Parathyroid adenoma (tissue), 2 donors: ENCODE data around the gene CNTN6.

Experiments used
- H2AFZ ChIP-seq: fragments of 300-600 bp; sonication (generic); one replicate; pipeline ENCODE4 v1.7.0; 2017; ENCODE audit warnings: antibody characterized with exemption, mild to moderate bottlenecking
- H3K27ac ChIP-seq: fragments of 300-600 bp; sonication (generic); one replicate; pipeline ENCODE4 v1.7.0; 2017
- H3K27me3 ChIP-seq: fragments of 300-600 bp; sonication (generic); one replicate; pipeline ENCODE4 v1.7.0; 2017; ENCODE audit warnings: low read length; ENCODE audit not compliant: control insufficient read depth, insufficient read depth
- H3K36me3 ChIP-seq: fragments of 300-600 bp; sonication (generic); one replicate; pipeline ENCODE4 v1.7.0; 2017; ENCODE audit warnings: low read length; ENCODE audit not compliant: control insufficient read depth, insufficient read depth
- H3K4me1 ChIP-seq: fragments of 300-600 bp; sonication (generic); one replicate; pipeline ENCODE4 v1.7.0; 2017; ENCODE audit warnings: control low read depth
- H3K4me2 ChIP-seq: fragments of 300-600 bp; sonication (generic); one replicate; pipeline ENCODE4 v1.7.0; 2017; ENCODE audit warnings: low read length
- H3K4me3 ChIP-seq: fragments of 300-600 bp; sonication (generic); one replicate; pipeline ENCODE4 v1.7.0; 2017; ENCODE audit warnings: low read depth, low read length
- H3K79me2 ChIP-seq: fragments of 300-600 bp; sonication (generic); one replicate; pipeline ENCODE4 v1.7.0; 2017; ENCODE audit warnings: control low read depth
- H3K9ac ChIP-seq: fragments of 300-600 bp; sonication (generic); one replicate; pipeline ENCODE4 v1.7.0; 2017; ENCODE audit warnings: mild to moderate bottlenecking
- H3K9me3 ChIP-seq: fragments of 300-600 bp; sonication (generic); one replicate; pipeline ENCODE4 v1.7.0; 2017; ENCODE audit warnings: low read length; ENCODE audit not compliant: control insufficient read depth
- CTCF ChIP-seq: fragments of 300-600 bp; sonication (generic); IDR thresholded peaks from one replicate; pipeline ENCODE4 v1.7.0; 2017; ENCODE audit warnings: antibody characterized with exemption, mild to moderate bottlenecking
- donor health status: primary hyperparathyroidism.

The CNTN6 gene

DNA sequence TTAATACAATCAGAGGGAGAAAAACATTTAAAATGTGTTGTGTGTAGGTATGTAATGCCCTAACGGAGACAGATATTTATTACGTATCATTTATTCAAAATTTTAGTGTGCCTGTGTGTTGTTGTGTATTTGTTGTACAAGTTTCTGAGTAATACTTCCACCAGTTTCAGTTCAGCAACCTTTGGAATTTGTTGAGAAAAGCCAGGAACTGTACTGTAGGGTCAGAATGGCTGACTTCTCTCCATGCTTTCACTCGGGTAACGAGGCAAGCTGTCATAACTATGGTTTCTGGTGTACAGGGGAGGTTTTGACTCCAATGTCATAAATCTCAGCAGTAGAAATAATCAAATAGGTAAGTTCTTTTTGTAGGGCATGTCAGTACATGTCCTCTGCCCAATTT lies 23.8 kb upstream of the CNTN6 start:
- Histone ChIP-seq H2AFZ (no peak overlapping the region), H3K4me3 (no peak overlapping the region), H3K79me2 (no peaks in the 10 kb centered on the region), H3K9ac (no peak overlapping the region), H3K27ac (no peak overlapping the region), H3K9me3 (no peaks in the 10 kb centered on the region), H3K4me1 (no peaks in the 10 kb centered on the region), H3K27me3 (no peaks in the 10 kb centered on the region), H3K36me3 (no peaks in the 10 kb centered on the region), H3K4me2 (no peak overlapping the region)
- TF ChIP-seq CTCF = no peak

DNA sequence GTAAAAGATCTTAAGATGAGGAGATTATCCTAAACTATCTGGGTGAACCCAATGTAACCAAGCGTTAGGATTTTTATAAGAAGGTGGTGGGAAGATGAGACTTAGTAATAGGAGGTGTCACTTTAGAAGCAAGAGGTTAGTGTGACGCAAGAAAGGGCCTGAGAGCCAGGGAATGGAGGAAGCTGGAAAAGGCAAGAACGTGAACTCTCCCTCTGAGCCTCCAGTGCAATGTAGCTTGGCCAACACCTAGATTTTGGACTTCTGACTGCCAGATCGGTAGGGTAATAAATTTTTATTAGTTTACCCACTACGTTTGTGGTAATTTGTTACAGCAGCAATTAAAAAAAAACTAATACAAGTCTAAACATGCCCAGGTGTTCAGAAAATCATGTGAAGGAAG lies 20.8 kb upstream of the CNTN6 start:
- Histone ChIP-seq H3K79me2 (no peaks in the 10 kb centered on the region), H3K36me3 (no peaks in the 10 kb centered on the region), H3K4me2 (no peak overlapping the region), H2AFZ (no peak overlapping the region), H3K27ac (no peak overlapping the region), H3K4me1 (no peaks in the 10 kb centered on the region), H3K4me3 (no peak overlapping the region), H3K27me3 (no peaks in the 10 kb centered on the region), H3K9me3 (no peaks in the 10 kb centered on the region), H3K9ac (no peak overlapping the region)
- no peak for TF ChIP-seq CTCF

- no peak for TF ChIP-seq CTCF
- H3K36me3 ChIP-seq = no peaks in the 10 kb centered on the region
- H3K4me1 ChIP-seq = no peaks in the 10 kb centered on the region
- no peaks in the 10 kb centered on the region for H3K27me3 ChIP-seq
- no peak overlapping the region for H3K9ac ChIP-seq
- no peak overlapping the region for H3K27ac ChIP-seq
- H3K4me3 ChIP-seq = no peak overlapping the region
- H3K9me3 ChIP-seq = no peaks in the 10 kb centered on the region
- no peaks in the 10 kb centered on the region for H3K79me2 ChIP-seq
- H2AFZ ChIP-seq = no peak overlapping the region
- no peak overlapping the region for H3K4me2 ChIP-seq
Observed at GRCh38 chr3:1079662-1080061, 13.2 kb upstream of the CNTN6 start.

- no peaks in the 10 kb centered on the region for H3K27me3 ChIP-seq
- H3K27ac ChIP-seq = no peak overlapping the region
Observed at GRCh38 chr3:1082108-1082507, 10.7 kb upstream of the CNTN6 start.

More at GRCh38 chr3:1082108-1082507, 10.7 kb upstream of the CNTN6 start:
- Histone ChIP-seq H3K9me3 (no peaks in the 10 kb centered on the region), H2AFZ (no peak overlapping the region), H3K4me2 (no peak overlapping the region), H3K36me3 (no peaks in the 10 kb centered on the region), H3K9ac (no peak overlapping the region), H3K4me1 (no peaks in the 10 kb centered on the region), H3K4me3 (no peak overlapping the region), H3K79me2 (no peaks in the 10 kb centered on the region)
- peak; percentile 83 for TF ChIP-seq CTCF
